A673 (cell line): ENCODE measurements around the gene NFKBIA. TPM values are rescaled to one million over a fixed set of nuclear protein-coding genes. Genes with fewer than 3 reads are reported as not detected.

Source experiments
- BruUV-seq: library from RNA; stranded (reverse); fragments of 400-500 nt; replicated peaks from 2 replicates; lab custom pipeline; 2021; lab: Mats Ljungman, UMichigan
- CTCF ChIA-PET: fragments of 300-600 bp; sonication (Branson Sonifier 250); formaldehyde crosslinking; loops from one replicate; lab custom pipeline; 2022; ENCODE audit warnings: antibody characterized with exemption; lab: Charles Lee
- POLR2A ChIA-PET: fragments of 300-600 bp; sonication (Branson Sonifier 250); formaldehyde crosslinking; loops from one replicate; lab custom pipeline; 2022; ENCODE audit warnings: antibody characterized with exemption; ENCODE audit not compliant: low non-redundant PET; lab: Charles Lee
- DNase-seq: peaks from one replicate; pipeline ENCODE4 v3.0.0-alpha.2; 2015; ENCODE audit warnings: low spot score
- H3K27ac ChIP-seq: fragments of 200-600 bp; sonication (generic); 2 replicates; pipeline ENCODE4 v1.5.1; 2016; ENCODE audit warnings: mixed run types, low read depth, mild to moderate bottlenecking, mixed read lengths, antibody characterized with exemption, low read length; ENCODE audit not compliant: poor library complexity, severe bottlenecking
- H3K27me3 ChIP-seq: fragments of 200-600 bp; sonication (generic); replicated peaks from 2 replicates; pipeline ENCODE4 v1.6.1; 2017; ENCODE audit warnings: mixed run types, low read depth, mild to moderate bottlenecking, mixed read lengths, antibody characterized with exemption, low read length; ENCODE audit not compliant: insufficient read depth, poor library complexity
- H3K36me3 ChIP-seq: fragments of 200-600 bp; sonication (generic); 2 replicates; pipeline ENCODE4 v1.6.1; 2016; ENCODE audit warnings: mixed run types, mild to moderate bottlenecking, mixed read lengths, antibody characterized with exemption, low read length; ENCODE audit not compliant: insufficient read depth, poor library complexity, severe bottlenecking
- H3K4me1 ChIP-seq: fragments of 200-600 bp; sonication (generic); 2 replicates; pipeline ENCODE4 v1.6.1; 2017; ENCODE audit warnings: mixed run types, mild to moderate bottlenecking, mixed read lengths, antibody characterized with exemption, low read length; ENCODE audit not compliant: insufficient read depth, poor library complexity, severe bottlenecking
- H3K4me3 ChIP-seq: fragments of 200-600 bp; sonication (generic); 2 replicates; pipeline ENCODE4 v1.5.1; 2016; ENCODE audit warnings: low read depth, mixed run types, mild to moderate bottlenecking, mixed read lengths, low read length; ENCODE audit not compliant: poor library complexity, severe bottlenecking
- H3K9me3 ChIP-seq: fragments of 200-600 bp; sonication (generic); 2 replicates; pipeline ENCODE4 v1.6.1; 2016; ENCODE audit warnings: mixed run types, low read depth, mild to moderate bottlenecking, mixed read lengths, antibody characterized with exemption, low read length; ENCODE audit not compliant: poor library complexity, severe bottlenecking
- CTCF ChIP-seq: fragments of 300-800, 200-600 bp; sonication (generic); conservative IDR thresholded peaks from 2 replicates; pipeline ENCODE4 v1.5.1; 2017; ENCODE audit warnings: low read depth, mild to moderate bottlenecking, antibody characterized with exemption, low read length, moderate library complexity, mixed read lengths
- EZH2 ChIP-seq: fragments of 200-600 bp; sonication (generic); IDR thresholded peaks from 2 replicates; pipeline ENCODE4 v1.6.1; 2017; ENCODE audit warnings: borderline replicate concordance, low read depth, mild to moderate bottlenecking, mixed read lengths, antibody characterized with exemption, low read length; ENCODE audit not compliant: poor library complexity, severe bottlenecking
- intact Hi-C: fragments of 100-400 bp; cut with micrococcal nuclease; formaldehyde crosslinking; loops from one replicate; pipeline ENCODE4 v1.10.0; 2022; ENCODE audit not compliant: unreplicated experiment
- total RNA-seq: library from RNA; stranded (reverse); gene quantifications from 2 replicates; pipeline ENCODE4 v1.2.3, GENCODE V29; 2021

The NFKBIA gene
- total RNA-seq, 1 experiment from 2014 or later, result 73.9 TPM

GRCh38 chr14:35392103-35392502 lies 12.4 kb downstream of the NFKBIA start:
- TF ChIP-seq EZH2 (no peak), CTCF (no peak)
- DNase-seq, result no peak
- no peak overlapping the region for H3K27ac ChIP-seq
- ChIA-PET POLR2A (interaction anchor here (0.7 kb wide), 2 partner anchors 161 to 186 kb away, joined by 5 read pairs; no protein-coding TSS in a partner anchor), CTCF (interaction anchor here (0.6 to 0.7 kb wide), 2 partner anchors 241 to 409 kb away, joined by 4 to 5 read pairs; no protein-coding TSS in a partner anchor)
- intact Hi-C loops, result no loop called here
- H3K27me3 ChIP-seq, result no peaks in the 10 kb centered on the region
- H3K4me1 ChIP-seq, result peaks cover 10% of the 10 kb centered on the region
- H3K36me3 ChIP-seq, result no peaks in the 10 kb centered on the region
- no peaks in the 10 kb centered on the region for H3K9me3 ChIP-seq
- no peak overlapping the region for H3K4me3 ChIP-seq
- no TSS peak for BruUV-seq

- peak overlapping the region; percentile 37 for H3K27ac ChIP-seq
- no peaks in the 10 kb centered on the region for H3K9me3 ChIP-seq
- POLR2A ChIA-PET, result interaction anchor here (0.7 kb wide), 1 partner anchor 731 kb away, joined by 4 read pairs; no protein-coding TSS in a partner anchor
- no peak overlapping the region for H3K4me3 ChIP-seq
- H3K36me3 ChIP-seq, result no peaks in the 10 kb centered on the region
- no TSS peak for BruUV-seq
- DNase-seq, result no peak
- intact Hi-C loops, result no loop called here
- CTCF ChIA-PET, result interaction anchor here (0.6 kb wide), 1 partner anchor 408 kb away, joined by 5 read pairs; no protein-coding TSS in a partner anchor
- H3K4me1 ChIP-seq, result peaks cover 18% of the 10 kb centered on the region
- no peaks in the 10 kb centered on the region for H3K27me3 ChIP-seq
- TF ChIP-seq CTCF (no peak), EZH2 (no peak)
Observed at GRCh38 chr14:35391388-35391710, 13.2 kb downstream of the NFKBIA start.

GRCh38 chr14:35390577-35391387 lies 13.8 kb downstream of the NFKBIA start:
- BruUV-seq, result no TSS peak
- peaks cover 23% of the 10 kb centered on the region for H3K4me1 ChIP-seq
- no peak overlapping the region for H3K4me3 ChIP-seq
- H3K27ac ChIP-seq, result peak overlapping the region; percentile 37
- TF ChIP-seq EZH2, result no peak
- no peak for TF ChIP-seq CTCF
- no peaks in the 10 kb centered on the region for H3K36me3 ChIP-seq
- no peaks in the 10 kb centered on the region for H3K27me3 ChIP-seq
- peak; percentile 80 for DNase-seq
- no peaks in the 10 kb centered on the region for H3K9me3 ChIP-seq
- ChIA-PET CTCF (no interaction called here), POLR2A (interaction anchor here (0.7 kb wide), 1 partner anchor 730 kb away, joined by 4 read pairs; no protein-coding TSS in a partner anchor)
- intact Hi-C loops, result no loop called here
